ENCODE measurements around the gene FAM47E. TPM values are rescaled to one million over a fixed set of nuclear protein-coding genes. Genes with fewer than 3 reads are reported as not detected.

The FAM47E gene
- total and polyA plus RNA-seq, 2 of the 13 experiments (the other 11 are each of a cell fraction or from before 2014, with no cell fraction given) = 0.33 to 0.66 TPM

DNA sequence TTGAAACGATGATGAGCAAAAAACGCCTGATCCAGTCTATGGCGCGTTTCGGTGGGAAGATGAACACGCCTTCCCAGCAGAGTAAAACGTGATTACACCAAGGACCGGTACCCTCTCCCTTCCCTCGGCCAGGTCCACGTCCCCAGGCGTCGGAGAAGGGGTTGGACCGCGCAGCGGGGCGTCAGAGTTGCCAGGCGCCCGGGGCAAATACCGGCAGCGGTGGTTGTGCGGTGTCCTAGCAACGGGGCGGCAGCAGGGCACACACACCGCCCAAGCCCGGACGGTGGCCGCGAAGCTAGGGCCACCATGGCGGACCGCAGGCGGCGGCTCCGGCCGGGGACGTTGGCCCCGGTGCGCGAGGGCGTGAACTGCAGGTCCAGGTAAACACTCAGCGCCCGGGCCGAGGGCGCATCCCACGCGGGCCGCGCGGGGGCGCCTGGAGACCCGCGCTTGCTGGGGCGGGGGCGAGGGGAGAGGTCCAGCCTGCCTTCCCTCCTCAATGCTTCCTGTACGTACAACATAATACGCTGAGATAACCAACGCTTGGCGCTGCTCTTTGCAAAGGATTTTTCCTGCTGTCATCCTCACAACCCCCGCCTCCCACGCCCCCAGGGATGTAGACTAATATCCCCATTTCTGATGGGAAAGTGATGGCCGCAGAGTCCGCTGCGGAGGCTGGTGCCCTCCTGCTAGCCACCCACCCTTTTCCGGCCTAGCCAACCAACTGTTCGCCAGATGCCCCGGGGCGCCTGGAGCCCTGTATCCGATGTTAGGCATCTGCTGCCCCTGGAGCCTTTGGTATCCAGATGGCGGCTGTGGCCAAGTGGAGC, at the start of gene FAM47E (continued):
- TF ChIP-seq, protein P1, sequence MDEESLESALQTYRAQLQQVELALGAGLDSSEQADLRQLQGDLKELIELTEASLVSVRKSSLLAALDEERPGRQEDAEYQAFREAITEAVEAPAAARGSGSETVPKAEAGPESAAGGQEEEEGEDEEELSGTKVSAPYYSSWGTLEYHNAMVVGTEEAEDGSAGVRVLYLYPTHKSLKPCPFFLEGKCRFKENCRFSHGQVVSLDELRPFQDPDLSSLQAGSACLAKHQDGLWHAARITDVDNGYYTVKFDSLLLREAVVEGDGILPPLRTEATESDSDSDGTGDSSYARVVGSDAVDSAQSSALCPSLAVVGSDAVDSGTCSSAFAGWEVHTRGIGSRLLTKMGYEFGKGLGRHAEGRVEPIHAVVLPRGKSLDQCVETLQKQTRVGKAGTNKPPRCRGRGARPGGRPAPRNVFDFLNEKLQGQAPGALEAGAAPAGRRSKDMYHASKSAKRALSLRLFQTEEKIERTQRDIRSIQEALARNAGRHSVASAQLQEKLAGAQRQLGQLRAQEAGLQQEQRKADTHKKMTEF (CRISPR knock-in tag; IDR thresholded peaks at IDR 0.05) = peak; percentile 92
- TF ChIP-seq CCDC6 (CRISPR knock-in tag; IDR thresholded peaks at IDR 0.05) = peak; percentile 71; the same call in 1 of the 2 replicates
- TF ChIP-seq ZNF282 (IDR thresholded peaks at IDR 0.05; ENCODE audit: partially characterized antibody) = no peak
- TF ChIP-seq ZNF160 (CRISPR knock-in tag; IDR thresholded peaks at IDR 0.05) = peak; percentile 82
- no peak for TF ChIP-seq LCORL (IDR thresholded peaks at IDR 0.05)
- peak; percentile 77 for TF ChIP-seq LCORL (CRISPR knock-in tag; IDR thresholded peaks at IDR 0.05)
- TF ChIP-seq, protein P2, sequence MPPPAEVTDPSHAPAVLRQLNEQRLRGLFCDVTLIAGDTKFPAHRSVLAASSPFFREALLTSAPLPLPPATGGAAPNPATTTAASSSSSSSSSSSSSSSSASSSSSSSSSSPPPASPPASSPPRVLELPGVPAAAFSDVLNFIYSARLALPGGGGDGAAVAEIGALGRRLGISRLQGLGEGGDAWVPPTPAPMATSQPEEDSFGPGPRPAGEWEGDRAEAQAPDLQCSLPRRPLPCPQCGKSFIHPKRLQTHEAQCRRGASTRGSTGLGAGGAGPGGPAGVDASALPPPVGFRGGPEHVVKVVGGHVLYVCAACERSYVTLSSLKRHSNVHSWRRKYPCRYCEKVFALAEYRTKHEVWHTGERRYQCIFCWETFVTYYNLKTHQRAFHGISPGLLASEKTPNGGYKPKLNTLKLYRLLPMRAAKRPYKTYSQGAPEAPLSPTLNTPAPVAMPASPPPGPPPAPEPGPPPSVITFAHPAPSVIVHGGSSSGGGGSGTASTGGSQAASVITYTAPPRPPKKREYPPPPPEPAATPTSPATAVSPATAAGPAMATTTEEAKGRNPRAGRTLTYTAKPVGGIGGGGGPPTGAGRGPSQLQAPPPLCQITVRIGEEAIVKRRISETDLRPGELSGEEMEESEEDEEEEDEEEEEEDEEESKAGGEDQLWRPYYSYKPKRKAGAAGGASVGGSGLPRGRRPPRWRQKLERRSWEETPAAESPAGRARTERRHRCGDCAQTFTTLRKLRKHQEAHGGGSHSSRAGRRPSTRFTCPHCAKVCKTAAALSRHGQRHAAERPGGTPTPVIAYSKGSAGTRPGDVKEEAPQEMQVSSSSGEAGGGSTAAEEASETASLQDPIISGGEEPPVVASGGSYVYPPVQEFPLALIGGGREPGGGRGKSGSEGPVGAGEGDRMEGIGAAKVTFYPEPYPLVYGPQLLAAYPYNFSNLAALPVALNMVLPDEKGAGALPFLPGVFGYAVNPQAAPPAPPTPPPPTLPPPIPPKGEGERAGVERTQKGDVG (CRISPR knock-in tag; IDR thresholded peaks at IDR 0.05; ENCODE audit: borderline replicate concordance) = 0 out of 2 replicates have a peak, but pooled peaks have one; percentile 21
- TF ChIP-seq, protein P3, sequence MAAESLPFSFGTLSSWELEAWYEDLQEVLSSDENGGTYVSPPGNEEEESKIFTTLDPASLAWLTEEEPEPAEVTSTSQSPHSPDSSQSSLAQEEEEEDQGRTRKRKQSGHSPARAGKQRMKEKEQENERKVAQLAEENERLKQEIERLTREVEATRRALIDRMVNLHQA (CRISPR knock-in tag; IDR thresholded peaks at IDR 0.05) = no peak
- TF ChIP-seq, protein P4, sequence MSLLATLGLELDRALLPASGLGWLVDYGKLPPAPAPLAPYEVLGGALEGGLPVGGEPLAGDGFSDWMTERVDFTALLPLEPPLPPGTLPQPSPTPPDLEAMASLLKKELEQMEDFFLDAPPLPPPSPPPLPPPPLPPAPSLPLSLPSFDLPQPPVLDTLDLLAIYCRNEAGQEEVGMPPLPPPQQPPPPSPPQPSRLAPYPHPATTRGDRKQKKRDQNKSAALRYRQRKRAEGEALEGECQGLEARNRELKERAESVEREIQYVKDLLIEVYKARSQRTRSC (CRISPR knock-in tag; IDR thresholded peaks at IDR 0.05; ENCODE audit: low read depth) = no peak
- TF ChIP-seq JDP2 (CRISPR knock-in tag; IDR thresholded peaks at IDR 0.05; ENCODE audit: borderline replicate concordance) = no peak
- TF ChIP-seq MIER2 (CRISPR knock-in tag; IDR thresholded peaks at IDR 0.05) = peak; percentile 71
- peak; percentile 71 for TF ChIP-seq KAT8 (CRISPR knock-in tag; IDR thresholded peaks at IDR 0.05)
- TF ChIP-seq, protein P5, sequence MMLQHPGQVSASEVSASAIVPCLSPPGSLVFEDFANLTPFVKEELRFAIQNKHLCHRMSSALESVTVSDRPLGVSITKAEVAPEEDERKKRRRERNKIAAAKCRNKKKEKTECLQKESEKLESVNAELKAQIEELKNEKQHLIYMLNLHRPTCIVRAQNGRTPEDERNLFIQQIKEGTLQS (CRISPR knock-in tag; IDR thresholded peaks at IDR 0.05) = no peak
- no peak for TF ChIP-seq ZNF343 (CRISPR knock-in tag; IDR thresholded peaks at IDR 0.05)
- TF ChIP-seq, protein P6, sequence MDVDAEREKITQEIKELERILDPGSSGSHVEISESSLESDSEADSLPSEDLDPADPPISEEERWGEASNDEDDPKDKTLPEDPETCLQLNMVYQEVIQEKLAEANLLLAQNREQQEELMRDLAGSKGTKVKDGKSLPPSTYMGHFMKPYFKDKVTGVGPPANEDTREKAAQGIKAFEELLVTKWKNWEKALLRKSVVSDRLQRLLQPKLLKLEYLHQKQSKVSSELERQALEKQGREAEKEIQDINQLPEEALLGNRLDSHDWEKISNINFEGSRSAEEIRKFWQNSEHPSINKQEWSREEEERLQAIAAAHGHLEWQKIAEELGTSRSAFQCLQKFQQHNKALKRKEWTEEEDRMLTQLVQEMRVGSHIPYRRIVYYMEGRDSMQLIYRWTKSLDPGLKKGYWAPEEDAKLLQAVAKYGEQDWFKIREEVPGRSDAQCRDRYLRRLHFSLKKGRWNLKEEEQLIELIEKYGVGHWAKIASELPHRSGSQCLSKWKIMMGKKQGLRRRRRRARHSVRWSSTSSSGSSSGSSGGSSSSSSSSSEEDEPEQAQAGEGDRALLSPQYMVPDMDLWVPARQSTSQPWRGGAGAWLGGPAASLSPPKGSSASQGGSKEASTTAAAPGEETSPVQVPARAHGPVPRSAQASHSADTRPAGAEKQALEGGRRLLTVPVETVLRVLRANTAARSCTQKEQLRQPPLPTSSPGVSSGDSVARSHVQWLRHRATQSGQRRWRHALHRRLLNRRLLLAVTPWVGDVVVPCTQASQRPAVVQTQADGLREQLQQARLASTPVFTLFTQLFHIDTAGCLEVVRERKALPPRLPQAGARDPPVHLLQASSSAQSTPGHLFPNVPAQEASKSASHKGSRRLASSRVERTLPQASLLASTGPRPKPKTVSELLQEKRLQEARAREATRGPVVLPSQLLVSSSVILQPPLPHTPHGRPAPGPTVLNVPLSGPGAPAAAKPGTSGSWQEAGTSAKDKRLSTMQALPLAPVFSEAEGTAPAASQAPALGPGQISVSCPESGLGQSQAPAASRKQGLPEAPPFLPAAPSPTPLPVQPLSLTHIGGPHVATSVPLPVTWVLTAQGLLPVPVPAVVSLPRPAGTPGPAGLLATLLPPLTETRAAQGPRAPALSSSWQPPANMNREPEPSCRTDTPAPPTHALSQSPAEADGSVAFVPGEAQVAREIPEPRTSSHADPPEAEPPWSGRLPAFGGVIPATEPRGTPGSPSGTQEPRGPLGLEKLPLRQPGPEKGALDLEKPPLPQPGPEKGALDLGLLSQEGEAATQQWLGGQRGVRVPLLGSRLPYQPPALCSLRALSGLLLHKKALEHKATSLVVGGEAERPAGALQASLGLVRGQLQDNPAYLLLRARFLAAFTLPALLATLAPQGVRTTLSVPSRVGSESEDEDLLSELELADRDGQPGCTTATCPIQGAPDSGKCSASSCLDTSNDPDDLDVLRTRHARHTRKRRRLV (CRISPR knock-in tag; IDR thresholded peaks at IDR 0.05) = no peak
- TF ChIP-seq, protein P7, sequence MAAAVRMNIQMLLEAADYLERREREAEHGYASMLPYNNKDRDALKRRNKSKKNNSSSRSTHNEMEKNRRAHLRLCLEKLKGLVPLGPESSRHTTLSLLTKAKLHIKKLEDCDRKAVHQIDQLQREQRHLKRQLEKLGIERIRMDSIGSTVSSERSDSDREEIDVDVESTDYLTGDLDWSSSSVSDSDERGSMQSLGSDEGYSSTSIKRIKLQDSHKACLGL (CRISPR knock-in tag; IDR thresholded peaks at IDR 0.05) = peak; percentile 86
- TF ChIP-seq HNRNPUL1 (IDR thresholded peaks at IDR 0.05; ENCODE audit: low read depth, low read length) = no peak
